T-helper 1 cell (primary cell): ENCODE data around the gene INMT.

Experiments used
- DNase-seq, 5 donors: peaks; one replicate each; pipeline ENCODE4 v3.0.0-alpha.2; 2012 to 2020

INMT gene

DNA sequence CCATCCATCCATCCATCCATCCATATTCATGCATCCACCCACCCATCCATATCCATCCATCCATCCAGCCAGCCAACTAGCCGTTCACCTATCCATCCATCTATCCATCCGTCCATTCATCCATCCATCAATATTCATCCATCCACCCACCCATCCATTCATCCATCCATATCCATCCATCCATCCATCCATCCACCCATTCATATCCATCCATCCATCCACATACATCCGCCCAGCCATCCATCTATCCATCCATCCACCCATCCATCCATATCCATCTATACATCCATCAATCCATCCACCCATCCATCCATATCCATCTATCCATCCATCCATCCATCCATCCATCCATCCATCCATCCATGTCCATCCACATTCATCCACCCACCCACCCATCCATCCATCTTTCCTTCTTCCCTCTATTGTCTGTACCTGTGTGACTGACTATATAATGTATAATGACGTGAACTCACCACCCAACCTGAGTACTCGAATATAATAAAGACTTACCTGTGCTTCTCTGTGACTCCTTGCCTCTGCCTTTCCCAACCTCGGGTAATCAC, 2.5 kb downstream of the INMT start:
- no peak for DNase-seq

DNA sequence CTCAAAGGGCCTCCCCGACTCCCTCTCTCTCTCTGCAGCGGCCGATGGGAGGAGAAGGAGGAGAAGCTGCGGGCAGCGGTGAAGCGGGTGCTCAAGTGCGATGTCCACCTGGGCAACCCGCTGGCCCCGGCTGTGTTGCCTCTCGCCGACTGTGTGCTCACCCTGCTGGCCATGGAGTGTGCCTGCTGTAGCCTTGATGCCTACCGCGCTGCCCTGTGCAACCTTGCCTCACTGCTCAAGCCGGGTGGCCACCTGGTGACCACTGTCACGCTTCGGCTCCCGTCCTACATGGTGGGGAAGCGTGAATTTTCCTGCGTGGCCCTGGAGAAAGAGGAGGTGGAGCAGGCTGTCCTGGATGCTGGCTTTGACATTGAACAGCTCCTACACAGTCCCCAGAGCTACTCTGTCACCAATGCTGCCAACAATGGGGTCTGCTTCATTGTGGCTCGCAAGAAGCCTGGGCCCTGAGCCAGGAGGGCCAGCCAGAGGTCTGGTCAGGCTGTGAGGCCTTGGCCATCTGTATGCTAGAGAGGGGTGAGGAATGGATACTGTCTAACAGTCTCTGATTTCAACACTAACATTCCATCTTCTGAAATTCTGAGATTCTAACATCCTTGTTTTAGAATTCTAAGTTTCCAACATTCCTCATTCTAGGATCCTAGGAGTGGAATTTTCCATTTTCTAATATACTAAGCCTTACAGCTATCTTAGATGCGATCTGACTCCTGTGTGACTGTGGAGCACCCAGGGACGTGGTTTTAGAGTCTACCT, 3.6 kb downstream of the INMT start:
- no peak for DNase-seq

DNA sequence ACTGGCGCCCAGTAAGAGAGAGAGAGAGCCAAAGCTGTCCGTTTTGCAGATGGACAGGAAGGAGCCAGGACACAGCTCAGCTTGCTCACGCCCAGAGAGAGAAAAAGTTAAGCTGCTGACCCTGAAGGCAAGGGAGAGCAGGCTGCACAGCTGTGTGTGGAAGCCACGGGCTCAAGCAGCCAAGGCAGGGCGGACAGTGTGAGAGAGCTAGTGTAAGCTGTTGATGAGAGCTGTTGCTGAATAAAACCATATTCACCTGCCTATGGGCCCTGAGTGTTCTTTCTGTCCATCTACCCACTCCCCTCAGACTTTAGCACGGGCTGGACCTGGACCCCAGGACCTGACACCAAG, 5.4 kb downstream of the INMT start:
- DNase-seq = no peak

DNA sequence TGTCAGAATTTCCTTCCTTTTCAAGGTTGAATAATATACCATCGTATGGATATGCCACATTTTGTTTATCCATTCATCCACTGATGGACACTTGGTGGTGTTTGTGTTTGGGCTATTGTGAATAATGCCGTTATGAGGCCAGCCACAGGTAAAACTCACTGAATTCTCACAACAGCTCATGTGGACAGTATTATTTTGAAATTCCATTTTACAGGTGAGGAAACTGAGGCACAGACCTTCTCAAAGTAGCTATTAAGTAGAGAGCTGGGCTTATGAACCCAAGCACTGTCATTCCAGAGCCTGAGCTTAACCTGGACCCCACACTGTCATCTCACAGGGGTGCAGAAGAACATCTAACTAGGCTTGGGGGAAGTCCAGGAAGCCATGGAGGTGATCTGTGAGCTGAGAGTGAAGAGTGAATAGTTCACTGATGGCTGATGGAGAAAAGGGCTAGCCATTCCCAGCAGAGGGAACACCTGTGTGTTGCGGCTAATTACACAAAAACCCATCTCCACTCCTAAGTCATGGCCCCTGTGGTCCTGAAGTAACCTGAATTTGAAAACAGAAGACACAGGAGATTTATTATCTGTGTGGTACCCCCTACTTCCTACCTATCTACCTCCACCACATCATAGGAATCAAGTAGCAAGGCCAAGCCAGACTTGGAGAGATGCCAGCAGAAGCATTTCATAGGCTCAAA, 8.7 kb downstream of the INMT start:
- DNase-seq = no peak

DNA sequence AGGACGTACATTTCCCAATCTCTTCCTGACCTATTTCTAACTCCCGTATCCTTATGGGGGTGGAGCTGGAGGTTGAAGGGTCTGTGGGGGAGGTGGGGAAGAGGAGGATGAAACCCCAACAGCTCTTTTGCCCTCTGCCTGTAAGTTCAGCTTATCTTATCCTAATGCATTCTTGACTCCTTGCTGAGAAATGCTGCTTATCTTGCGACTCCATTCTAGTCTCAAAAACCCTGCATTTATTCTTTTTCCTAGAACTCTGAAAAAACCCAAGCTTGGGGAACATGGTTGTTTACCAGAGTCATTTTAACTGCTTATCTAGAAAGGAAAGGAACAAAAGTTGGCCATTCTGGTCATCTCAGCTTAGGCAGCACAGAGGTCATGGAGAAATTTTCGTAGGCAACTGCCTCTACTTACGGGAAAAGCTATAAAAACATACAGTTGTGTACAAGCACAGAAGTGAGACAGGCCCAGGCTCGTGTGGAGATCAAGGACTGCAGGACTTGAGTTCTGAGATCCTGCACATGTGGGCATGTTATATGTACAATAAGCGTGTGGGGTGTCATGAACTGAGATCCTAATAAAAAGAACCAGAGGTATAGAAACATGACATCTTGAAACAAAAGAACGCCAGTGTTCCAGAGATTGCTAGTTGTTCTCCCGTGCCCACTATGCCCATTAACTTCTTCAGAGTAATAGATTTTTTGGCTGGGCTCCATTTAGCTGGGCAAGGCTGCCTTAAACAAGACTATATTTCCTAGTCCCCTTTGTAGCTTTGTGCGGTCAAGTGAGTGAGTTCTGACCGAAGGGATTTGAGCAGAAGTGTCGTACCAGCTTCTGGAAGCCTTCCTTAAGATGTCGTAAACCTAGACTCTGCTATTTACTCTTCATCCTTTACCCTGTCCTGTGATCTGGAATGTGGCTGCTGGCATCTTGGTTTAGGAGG, 9.6 kb downstream of the INMT start:
- no peak for DNase-seq

DNA sequence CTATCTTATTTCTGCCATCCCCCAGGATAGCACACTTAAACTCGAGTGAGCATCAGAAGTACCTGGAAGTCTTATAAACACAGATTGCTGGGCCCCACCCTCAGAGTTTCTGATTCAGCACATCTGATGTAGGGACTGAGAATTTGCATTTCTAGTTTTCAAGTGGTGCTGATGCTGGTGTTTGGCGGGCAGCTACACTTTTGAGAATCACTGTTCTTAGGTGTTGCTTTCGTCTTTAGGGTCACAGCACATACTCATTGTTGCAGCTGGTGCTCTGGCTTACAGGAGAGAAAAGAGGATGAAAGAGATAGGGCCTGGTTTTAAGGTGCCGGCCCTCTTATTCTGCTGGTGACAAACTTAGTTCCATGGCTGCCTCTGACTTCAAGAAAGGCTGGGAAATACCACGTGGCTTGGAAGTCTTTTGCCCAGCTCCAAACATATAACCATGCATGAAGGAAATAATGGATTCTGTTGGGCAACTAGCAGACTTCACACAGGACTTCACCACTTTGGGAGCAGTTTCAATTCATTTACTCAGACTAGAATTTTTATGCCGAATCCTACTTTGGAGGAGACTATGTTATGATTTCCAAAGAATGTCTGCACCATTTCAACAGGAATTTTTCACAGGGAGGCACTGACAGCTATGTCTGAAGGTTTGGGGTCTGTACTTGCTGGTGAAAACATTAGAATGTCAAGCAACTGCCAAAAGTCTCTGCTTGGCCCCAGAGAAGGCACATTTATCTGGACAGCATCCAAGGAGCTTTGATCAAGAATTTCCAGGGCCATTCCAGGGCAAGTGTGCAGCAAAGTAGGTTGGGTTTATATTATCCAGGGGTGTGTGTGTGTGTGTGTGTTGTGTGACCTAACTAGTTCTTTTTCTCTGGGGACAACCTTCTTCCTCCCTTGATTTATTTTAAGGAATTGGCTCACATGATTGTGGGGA, 12.4 kb downstream of the INMT start:
- no peak for DNase-seq

DNA sequence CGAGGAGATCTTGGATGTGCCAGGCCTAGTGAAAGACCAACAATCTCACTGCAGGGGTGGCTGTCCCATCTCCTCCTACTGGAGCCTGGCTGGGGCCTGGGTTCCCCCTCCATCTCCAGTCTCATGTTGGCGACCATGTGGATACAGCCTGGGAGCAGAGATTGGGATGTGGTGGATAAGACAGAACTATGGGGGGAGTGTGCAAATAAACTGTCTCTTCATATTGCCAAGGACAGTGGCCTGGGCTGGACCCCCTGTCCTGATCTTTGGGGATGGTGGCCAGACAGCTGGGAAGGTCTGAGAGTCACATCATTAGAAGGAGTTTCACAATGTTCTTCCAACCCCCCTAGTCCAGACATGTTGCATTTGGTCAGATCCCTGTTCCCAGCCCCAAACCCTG, 13.5 kb downstream of the INMT start:
- DNase-seq = no peak

DNA sequence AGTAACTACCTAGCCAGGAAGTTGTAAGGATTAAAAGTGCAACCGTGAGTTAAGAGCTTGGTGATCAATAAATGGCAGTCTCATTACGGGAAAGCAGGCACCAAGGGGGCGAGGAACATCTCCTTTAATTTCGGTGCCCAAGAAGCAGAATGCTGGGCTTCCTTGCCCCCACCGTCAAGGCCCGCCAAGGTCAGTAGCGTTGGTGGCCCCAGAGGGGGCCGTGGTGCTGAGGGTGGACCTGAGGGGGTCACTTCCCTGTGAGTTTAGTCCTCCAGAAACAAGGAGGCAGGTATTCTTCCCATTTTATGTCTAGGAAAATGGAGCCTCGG, 18.9 kb downstream of the INMT start:
- no peak for DNase-seq

DNA sequence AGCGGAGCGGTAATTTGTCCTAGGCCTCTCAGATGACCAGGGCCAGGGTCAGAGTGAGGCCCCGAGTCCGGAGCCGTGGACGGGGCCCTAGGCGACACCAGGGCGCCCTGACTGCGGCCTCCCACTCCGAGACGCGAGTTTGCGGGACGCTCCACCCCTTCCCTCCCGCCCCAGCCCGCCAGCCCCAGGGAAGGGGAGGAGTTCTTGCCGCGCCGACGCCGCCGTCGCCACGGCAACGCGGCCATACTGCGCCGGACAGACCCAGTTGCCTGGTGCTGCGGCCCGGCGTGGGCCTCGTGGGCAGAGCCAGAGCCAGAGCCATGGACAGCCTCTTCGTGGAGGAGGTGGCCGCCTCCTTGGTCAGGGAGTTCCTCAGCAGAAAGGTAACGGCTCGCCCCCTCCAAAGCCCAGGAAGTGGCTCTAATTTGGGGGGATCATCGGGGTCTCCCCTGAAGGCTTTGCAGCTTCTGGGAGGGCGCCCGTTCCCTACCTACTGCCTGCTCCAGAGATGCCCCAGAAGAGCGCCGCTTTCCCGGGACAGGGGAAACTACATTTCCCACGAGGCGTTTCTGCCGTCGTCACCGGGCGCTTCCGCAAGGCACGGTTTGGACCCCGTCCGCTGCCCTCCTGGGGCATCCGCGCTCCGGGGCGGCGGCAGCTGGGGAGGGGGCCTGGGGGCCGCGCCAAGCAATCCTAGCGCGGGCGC, 19.4 kb downstream of the INMT start, which contains the start of gene MINDY4:
TSS of gene MINDY4 (plus strand) at position 244 of the 706 bp plus-strand sequence. CDS start at position 321, 77 bp downstream.
- DNase-seq = peak; percentile 23 to 77 (median 53)

DNA sequence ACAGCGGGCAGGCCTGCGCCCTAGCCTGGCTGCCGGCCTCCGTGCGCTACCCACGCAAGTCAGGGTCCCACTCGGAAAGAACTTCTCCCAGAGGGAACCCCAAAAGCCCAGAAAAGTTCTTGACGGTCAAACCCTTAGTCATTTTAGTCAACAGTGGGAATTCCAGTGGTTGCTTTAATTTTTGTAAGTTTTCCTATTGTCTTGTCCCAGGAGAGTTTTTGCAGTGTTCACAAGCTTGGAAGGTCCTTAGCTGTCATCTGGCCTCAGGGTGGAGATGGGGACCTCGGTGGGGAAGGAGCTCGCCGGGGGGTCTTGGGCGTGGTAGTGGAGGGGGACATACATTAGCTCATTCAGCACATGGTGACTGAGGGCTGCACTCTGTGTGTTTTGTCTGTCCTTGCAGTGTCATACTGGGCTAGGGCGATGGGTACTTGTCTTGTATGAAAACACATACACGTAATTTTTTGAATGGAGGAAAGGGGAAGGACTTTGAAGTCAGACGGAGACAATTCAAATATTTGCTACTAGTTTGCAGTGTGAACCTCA, 20.0 kb downstream of the INMT start:
- no peak for DNase-seq

DNA sequence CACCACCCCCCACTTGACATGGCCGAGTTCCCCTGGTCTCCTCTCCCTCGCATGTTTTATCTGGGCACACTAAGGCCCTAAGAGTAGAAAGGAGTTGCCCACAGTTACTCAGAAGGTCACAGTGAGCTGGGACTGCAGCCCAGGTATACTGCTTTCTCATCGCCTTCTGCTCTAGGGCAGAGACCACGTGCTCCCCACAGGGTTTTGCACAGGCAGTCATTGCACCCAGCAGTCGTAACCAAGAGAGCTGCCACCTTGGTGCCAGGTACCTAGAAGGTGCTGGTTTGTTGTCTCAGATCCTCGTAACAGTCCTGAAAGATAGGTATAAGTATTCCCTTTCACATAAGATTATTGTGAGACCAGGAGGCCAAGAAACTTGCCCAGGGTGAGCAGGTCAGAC, 21.0 kb downstream of the INMT start:
- no peak for DNase-seq

DNA sequence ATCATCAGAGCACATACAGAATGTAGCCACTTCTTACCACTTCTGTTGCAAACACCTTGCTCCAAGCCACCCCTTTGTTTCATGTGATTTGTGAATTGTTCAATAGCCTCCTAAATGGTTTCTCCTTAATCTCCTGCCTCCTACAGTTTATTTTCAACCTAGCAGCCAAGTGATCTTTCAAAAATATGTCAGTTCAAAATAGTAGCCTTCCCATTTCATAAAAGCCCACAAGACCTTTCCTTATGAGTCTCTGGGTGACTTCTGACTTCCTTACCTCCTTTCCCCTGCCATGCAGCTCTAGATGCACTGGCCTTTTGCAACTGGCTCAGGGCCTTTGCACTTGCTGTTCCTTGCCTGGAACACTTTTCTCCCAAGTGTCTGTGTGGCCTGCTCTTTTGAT, 24.1 kb downstream of the INMT start:
- DNase-seq = no peak

DNA sequence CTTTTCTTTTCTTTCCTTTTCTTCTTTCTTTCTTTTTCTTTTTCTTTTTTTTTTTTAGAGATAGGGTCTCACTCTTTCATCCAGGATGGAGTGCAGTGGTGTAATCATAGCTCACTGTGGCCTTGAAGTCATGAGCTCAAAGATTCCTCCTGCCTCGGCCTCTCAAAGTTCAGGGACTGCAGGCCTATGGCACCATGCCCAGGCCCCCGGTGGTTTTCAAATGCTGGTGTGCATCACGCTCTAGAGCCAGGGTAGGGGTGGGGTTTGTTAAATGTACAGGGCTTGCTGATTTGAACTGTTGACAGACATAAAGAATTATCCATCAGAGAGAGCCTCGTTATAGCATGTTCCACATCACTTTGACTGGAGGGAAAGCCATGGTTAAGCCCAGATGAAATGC, 25.0 kb downstream of the INMT start:
- DNase-seq = no peak

DNA sequence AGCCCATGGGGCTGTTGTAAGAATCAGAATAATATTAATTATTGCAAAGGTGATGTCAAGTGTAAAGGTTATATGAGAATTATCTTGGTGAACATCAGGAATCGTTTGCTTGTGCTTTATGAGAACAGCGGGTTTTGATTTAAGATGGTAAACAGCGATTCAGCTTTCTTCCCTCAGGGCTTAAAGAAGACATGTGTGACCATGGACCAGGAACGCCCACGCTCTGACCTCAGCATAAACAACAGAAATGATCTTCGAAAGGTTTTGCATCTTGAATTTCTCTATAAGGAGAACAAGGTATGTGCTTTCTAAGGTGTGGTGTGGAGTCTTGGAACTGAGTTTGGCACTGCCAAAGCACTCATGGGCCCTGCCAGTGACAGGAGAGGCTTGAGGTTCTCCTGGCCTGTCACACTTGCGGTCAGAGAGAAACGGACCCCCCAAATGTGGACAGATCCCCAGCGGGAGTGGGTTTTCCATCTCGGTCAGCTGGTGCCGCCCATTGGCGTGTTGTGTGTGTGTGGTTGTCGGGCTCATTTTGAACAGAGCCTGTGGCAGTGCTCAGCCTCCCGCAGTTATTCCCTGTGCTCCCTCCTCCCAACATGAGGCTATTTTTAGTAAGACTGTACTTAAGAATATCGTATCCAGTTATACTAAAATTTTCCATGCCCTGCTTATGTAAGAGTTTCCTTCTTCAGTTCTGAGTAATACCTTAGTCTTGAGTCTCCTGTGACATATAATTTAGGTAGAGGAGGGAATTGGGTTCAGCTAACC, 26.5 kb downstream of the INMT start:
- DNase-seq = no peak

DNA sequence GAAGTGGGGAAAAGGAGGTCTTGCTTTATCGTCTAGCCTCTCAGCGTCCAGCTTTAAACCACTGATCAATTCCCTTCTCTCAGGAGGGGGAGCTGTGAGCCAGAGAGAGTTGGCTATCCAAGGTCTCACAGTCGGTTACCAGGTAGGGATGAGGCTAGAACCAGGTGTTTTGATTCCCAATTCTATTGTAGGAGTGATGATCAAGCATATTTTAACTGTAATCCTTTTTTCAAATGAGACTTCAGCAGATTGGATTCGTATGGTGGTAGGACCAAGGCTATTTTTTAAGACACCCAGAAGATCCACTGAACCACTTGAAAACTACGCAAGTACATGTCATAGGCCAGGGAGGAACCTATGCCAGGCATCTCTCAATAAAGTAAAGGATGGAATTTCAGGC, 27.6 kb downstream of the INMT start:
- no peak for DNase-seq

DNA sequence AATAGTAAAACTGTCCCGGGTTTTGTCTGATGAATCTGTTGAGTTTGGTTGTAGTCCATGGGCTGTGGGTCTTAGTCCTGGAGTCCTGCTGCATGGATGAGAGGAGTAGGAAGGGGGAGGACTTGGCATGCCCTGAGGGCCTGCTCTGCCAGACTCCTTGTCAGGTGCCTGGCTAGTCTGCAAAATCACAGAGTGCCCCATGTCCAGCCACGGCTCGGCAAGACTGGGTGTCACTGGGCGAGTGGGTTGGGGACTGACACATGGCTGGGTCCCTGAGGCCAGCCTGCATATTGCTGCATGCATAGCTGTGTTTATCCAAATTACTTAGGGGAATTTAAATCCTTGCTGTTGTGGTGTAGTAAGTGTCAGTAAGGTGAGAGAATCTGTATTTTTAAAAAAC, 29.0 kb downstream of the INMT start:
- no peak for DNase-seq

DNA sequence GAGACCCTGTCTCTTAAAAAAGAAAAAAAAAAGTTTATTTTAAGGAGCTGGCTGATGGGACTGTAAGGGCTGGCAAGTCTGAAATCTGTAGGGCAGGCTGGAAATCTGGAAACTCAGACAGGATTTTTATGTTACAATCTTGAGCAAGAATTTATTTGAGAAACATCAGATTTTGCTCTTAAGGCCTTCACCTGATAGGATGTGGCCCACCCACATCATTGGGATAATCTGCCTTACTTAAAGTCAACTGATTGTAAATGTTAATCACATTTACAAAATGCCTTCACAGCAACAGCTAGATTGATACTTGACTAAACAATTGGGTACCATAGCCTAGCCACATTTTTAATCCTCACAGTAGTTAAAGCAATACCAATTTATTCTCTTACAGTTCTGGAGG, 30.8 kb downstream of the INMT start:
- DNase-seq = no peak

DNA sequence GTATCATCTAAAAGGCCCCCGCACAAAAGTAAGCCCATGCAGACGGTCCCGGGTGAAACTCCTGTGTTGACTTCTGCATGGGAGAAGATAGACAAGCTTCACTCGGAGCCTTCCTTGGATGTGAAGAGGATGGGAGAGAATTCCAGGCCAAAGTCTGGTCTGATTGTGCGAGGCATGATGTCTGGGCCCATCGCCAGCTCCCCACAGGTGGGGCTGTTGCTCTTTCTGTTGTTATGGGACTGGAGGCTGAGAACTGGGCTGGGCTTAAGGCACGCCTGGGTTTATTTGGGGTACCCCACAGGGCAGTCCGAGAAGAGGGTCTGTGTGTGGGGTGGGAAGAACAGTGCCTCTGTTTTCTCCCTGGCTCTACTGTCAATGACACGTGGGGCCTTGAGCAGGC, 33.9 kb downstream of the INMT start:
- no peak for DNase-seq

DNA sequence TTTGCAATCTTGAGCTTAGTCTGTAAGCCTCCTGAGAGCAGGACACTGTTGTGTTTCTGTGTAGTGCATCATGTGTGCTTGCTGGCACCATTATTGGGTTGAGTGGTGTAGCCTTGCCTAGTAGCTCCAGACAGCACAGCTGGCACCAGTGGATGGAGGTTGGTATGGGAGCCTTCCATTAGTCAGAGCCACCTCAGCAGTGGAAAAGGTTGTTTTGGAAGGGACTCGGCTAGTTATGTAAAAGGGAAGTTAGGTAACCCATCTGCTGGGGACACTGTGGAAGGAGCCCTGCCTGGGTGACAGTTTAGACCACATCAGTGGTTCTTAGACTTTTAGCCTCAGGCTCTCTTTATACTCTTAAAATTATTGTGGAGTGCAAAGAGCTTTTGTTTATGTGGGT, 35.6 kb downstream of the INMT start:
- DNase-seq = no peak

DNA sequence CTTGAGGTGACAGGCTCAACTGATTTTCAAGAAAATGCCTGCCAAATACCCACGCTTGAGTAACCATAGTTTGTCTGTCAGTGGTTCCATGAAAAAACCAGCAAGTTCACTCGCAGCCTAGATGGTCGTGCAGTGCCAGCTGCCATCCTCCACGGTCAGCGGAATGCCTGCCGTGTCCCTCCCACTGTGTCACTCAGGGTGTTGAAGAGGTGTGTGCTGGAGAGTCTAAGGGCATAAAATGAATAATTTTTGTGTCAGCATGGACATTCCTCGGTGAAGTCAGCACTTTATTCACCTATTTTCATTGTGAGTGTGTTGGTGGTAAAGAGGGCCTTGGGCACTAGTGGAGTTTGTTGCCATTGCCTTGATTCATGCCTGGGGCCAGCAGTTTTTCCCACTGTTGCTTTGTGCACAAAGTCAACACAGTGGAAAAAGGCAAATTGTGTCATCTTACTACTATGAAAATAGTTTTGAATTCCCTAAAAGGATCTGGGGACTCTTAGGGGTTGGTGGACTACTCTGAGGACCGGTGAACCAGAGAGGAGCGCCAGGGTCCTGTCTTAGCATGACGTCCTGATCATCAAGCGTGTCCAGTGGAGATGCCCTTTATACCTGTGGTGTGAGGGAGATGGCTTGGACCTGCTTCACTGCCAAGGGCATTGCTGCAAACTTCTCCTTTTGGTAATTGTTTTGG, 36.9 kb downstream of the INMT start:
- DNase-seq = no peak
